HG03135 (cell line): ENCODE data around the gene RAPGEF3.

Experiments used
- ATAC-seq: cut with Tn5 transposase; IDR thresholded peaks from one replicate; pipeline ENCODE4 v1.9.1; 2021; ENCODE audit warnings: mild to moderate bottlenecking, moderate library complexity; ENCODE audit not compliant: unreplicated experiment

Gene RAPGEF3

GRCh38 chr12:47762850-47763465 lies 4.3 kb upstream of the RAPGEF3 start:
- no peak for ATAC-seq

GRCh38 chr12:47758584-47758833 lies 171 bp downstream of the RAPGEF3 start:
- no peak for ATAC-seq

DNA sequence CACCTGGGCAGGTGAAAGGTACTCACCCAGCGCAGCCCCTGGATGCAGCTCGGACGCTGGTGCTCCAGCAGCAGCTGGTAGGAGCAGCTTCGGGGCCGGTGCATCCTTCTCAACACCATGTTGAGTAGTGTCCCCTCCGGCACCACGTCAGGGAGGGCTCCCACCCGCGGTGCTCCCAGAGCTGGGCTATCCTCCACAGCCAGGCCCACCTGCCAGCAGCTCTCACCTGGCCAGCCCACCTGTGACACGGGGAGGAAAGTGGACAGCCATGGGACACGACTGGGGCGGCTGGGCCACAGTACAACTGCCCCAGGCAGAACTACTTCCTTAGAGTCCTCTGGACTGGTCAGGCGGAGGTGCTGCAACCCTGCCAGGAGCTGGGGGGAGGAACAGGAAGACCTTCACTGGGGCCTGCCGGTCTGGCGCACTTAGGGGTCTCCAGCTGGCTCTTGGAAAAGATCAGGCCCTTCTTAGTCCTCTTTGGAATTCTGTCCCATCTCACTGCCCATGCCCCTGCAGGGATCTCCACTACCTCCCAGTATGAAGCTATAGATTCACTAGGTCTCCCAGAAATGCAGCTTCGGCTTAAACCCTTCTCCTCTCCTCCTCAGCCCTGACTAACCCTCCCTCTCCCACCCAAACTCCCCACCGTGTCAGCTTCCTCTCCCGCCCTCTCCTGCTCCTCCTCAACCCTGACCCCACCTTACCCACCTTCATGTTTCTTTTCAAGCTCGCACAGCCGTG lies 668 bp downstream of the RAPGEF3 start:
- no peak for ATAC-seq

DNA sequence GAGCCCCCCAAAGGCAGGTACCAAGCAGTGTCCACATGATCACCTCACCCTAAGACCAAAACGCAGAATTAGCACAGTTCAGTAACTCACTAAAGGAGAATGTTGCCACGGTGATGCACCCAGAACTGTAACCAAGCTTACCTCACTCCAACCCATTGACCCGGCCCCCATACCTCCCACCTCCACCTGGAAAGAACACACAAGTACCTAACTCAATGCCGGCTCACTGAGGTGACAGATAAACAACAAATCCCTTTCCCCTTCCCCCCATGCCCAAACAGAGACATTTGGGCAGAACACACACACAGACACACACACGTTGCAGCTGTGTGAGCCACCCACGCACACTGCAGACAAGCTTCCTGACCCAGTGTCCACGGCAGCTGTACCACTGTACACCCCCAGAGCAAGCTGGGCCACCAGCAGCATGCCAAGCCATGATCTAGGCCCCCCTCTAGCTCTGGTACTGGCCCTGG lies 1.3 kb downstream of the RAPGEF3 start:
- ATAC-seq: no peak

DNA sequence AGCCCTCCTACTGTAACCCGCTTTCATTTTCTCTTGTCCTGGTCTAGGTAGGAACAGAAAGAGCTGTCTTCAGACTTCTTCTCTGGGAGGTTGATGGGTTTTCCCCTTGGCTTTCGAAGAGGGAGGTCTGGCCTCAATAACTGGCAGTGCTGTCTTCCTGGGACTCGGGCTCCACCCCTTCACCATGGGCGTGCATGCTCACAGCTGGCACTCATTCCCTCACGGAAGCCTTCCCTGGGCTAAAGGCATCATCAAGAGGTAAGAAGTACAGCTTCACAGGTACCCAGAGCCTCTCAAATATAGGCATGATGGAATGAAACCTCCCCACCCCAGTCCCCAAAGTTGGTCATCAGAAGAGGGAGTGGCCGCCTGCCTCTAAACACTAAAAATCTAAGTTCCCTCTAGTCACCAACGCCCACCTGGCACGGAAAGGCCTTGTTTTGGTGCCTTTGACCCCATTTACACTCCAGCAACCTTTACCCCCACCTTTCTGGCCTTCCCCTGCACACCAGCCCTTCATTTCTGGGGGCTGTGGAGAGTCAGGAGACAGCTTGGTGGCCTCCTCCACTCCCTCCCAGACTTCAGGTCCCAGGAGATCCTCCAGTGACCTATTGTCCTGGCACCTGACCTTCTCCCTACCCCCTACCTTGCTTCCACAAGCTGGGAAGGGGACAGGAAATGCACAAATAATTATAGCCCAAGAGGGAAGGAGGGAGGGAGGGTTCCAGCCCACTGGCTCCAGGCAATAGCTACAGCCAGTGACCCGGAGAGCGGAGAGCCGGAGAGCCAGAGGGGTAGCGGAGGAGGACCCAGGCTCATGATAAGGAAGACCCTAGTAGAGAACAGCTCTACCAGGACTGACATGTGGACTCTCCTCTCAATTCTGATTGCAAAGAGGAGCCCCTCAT lies 2.8 kb downstream of the RAPGEF3 start:
- peak; percentile 58 for ATAC-seq

DNA sequence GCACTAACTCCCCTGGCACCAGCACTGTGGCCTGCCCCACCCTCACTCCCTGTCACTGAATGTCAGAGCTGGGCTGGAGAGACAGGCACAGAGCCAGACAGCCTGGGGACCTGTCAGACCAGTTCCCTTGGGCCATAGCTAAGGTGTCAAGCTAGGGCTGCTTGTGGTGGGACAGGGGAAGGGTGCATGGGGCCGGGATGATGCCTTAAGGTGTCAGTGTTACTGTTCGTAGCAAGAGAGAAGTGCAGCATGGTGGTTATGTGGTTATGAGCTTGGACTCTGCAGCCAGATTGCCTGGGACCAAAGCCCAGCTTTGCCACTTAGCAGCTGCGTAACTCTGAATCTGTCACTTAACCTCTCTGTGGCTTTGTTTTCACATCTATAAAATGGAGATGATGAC lies 3.8 kb downstream of the RAPGEF3 start:
- no peak for ATAC-seq

GRCh38 chr12:47754126-47754525 lies 4.6 kb downstream of the RAPGEF3 start:
- ATAC-seq: no peak

- ATAC-seq: no peak
These were observed 5.4 kb downstream of the RAPGEF3 start for GRCh38 chr12:47753021-47754001.

GRCh38 chr12:47752552-47752951 lies 6.1 kb downstream of the RAPGEF3 start:
- ATAC-seq: no peak

DNA sequence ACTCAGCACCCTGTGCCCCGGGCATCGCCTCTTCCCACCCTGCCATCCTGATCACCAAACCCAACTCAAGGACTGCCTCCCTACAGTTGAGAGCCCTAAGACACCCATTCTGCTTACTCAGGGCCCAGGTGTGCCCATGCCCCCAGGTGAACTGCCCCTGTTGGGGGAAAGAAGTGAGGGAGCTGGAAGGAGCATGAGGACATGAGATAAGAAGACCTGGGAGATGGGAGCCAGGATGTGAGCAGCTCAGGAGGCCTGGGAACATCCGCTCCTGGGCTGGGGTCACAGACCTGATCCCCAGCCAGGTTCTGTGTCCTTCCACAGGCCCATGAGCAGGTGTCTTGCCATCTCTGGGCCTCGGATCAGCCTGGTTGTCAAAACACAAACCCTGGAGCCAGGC lies 6.6 kb downstream of the RAPGEF3 start:
- ATAC-seq: no peak

GRCh38 chr12:47751561-47751960 lies 7.1 kb downstream of the RAPGEF3 start:
- no peak for ATAC-seq

DNA sequence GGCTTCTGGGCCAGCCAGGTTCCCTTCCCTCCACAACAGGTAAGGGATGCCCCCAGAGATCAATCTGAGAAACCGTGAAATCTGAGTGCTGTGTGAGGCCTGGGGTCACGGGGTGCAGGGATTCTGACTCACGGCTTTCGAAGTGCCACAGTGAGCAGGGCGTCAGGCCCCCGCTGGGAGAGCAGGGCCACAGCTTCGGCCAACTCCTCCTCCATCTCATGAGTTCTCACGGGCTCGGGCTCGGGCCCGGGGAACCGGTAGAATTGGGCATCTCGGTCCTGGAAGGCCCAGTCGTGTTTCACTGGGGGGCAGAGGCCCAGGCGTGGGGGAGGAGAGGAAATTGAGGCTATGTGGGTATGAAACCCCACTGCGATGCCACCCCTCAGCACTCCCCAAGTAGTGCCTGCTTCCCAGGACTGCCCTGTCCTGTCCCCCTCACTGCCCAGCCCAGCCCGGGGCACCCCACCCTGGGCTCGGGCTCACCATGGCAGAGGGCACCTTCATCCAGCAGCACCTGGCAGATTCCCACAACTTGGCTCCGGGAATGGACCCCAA lies 7.7 kb downstream of the RAPGEF3 start:
- no peak for ATAC-seq

GRCh38 chr12:47750229-47750798 lies 8.4 kb downstream of the RAPGEF3 start:
- no peak for ATAC-seq

DNA sequence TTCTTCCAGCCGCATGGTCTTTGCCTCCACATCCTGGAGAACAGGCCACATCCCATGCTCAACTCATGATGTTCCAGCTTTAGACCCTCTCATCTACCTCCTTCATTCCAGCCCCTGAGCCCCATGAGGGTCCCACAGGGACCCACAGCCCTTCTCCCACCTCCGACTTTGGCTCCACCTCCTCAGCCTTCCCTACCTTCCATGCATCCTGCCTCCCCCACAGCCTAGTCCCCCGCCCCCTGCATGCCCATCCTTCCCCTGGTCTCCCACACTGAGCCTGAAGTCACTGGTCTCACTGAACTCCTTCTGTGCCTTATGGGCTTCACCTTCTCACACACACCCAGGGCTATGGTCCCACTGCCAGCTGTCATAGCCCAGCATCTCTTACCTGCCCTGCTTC lies 9.8 kb downstream of the RAPGEF3 start:
- no peak for ATAC-seq

DNA sequence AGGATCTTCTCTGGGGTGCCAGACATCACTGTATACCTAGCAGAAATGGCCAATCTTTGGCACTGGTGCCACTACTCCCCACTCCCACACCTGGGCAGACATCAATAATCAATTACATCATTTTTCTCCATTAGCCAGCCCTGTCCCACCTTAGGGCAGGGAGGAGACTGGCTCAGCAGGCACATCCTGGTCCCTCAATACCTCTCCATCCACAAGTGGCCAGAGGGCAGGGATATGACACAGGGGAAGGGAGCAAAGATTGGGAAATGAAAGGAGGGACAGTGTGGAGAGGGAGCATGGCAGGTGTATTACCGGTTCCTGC lies 10.2 kb downstream of the RAPGEF3 start:
- no peak for ATAC-seq

DNA sequence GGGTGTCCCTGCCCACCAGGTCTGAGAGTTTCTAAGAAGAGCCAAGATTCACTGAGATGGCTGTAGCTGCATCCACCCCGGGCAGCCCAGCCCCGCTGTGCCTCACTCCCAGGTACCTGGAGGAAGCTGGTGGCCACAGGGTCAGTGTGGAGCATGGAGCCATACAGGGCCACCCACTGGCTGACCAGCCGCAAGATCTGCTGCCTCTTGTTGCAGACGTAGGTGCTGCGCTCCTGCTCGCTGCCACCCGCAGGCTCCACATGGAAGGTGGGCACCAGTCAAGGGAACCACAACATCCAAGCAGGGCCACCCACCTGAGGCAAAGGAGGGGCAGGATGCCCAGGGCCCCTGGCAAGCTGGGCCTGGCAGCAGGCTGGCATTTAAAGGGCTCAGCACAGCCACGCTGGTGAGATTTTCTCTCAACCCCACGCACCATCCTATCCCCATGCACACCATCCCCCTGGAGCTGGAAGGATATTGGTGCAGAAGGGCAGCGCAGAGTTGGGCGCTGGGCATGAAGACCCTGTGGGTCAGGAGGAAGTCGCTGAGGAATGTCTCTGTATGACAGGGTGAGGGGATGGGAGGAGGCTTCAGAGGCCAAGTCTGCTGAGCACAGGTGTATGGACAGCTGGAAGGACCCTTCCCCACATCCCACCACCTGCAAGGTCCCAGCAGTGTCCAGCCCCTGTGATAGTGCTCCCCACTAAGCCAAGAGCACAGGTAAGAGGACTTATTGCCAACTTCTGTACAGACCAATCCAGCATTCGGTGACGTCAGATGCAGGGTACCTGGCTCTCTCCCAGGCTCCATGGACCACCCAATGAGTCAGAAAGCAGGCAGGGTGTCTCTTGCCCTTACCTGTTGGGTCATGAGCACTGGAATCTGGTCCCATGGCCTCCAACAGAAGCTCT lies 10.8 kb downstream of the RAPGEF3 start:
- ATAC-seq: no peak

GRCh38 chr12:47747126-47747525 lies 11.6 kb downstream of the RAPGEF3 start:
- ATAC-seq: no peak

GRCh38 chr12:47746523-47746922 lies 12.2 kb downstream of the RAPGEF3 start:
- ATAC-seq: no peak

DNA sequence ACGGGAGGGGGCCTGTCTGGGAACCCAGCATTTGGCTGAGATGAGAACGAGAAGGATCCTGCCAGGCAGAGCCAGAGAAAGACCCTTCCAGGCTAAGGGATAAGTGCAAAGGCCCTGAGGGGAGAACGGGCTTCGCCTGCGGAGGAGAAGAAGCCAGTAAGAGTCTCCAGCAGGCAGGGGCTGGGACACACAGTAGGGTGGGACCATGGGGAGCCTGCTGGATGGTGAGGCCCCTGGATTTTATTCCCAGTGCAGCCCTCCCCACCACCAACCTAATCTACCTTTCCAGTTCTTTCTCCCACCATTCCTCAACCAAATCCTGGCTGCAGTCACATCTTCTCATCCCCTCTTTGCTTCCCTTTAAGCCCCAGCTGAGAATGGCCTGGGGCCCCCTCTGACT lies 12.6 kb downstream of the RAPGEF3 start:
- no peak for ATAC-seq
